Renal cortical epithelial cell (primary cell): Measurements from ENCODE around the gene SLC26A3. TPM values are rescaled to one million over a fixed set of nuclear protein-coding genes. Genes with fewer than 3 reads are reported as not detected.

Experiments
- DNase-seq: peaks from one replicate; pipeline ENCODE4 v3.0.0-alpha.2; 2011; ENCODE audit warnings: low read depth
- total RNA-seq: library from RNA; depleted of rRNA; stranded (reverse); fragments of >200 nt; gene quantifications from 2 replicates; pipeline ENCODE4 v1.2.3, GENCODE V29; 2014

SLC26A3 gene
- total RNA-seq, 1 donor from 2014 or later = not detected

GRCh38 chr7:107751113-107751512 is 51.9 kb downstream of the SLC26A3 start:
- no peak for DNase-seq

- no peak for DNase-seq
These were observed 57.0 kb downstream of the SLC26A3 start for GRCh38 chr7:107746006-107746405.

- no peak for DNase-seq
These were observed 58.7 kb downstream of the SLC26A3 start for GRCh38 chr7:107744345-107744750.

- peak; percentile 87 for DNase-seq
These were observed 59.3 kb downstream of the SLC26A3 start, which contains the start of gene CBLL1 for GRCh38 chr7:107743567-107744344. Gene CBLL1, plus strand, starts transcription at chr7:107744142. Its CDS starts 22 bp downstream, at chr7:107744164.

- DNase-seq = no peak
These were observed 60.1 kb downstream of the SLC26A3 start for GRCh38 chr7:107742678-107743566.

GRCh38 chr7:107728276-107728675 is 74.7 kb downstream of the SLC26A3 start:
- DNase-seq = no peak

GRCh38 chr7:107726356-107727130 is 76.5 kb downstream of the SLC26A3 start:
- no peak for DNase-seq

GRCh38 chr7:107725138-107725740 is 77.8 kb downstream of the SLC26A3 start:
- DNase-seq = peak; percentile 57

- DNase-seq = no peak
These were observed 79.8 kb downstream of the SLC26A3 start for GRCh38 chr7:107723255-107723654.

GRCh38 chr7:107721286-107721685 is 81.7 kb downstream of the SLC26A3 start:
- no peak for DNase-seq

- DNase-seq = no peak
These were observed 84.4 kb downstream of the SLC26A3 start for GRCh38 chr7:107718456-107719193.

- no peak for DNase-seq
These were observed 87.5 kb downstream of the SLC26A3 start for GRCh38 chr7:107715531-107715930.

Other genes with a start within 250 kb of the SLC26A3 start
- gene COG5, start 239.3 kb downstream of the SLC26A3 start, total RNA-seq = 30.6 and 55.2 TPM in 2 replicates
- 11.3 and 12.8 TPM in 2 replicates for gene DUS4L, start 239.3 kb downstream of the SLC26A3 start, total RNA-seq
- gene BCAP29, start 223.0 kb downstream of the SLC26A3 start, total RNA-seq = 63.4 and 116 TPM in 2 replicates
- gene SLC26A4, start 142.4 kb downstream of the SLC26A3 start, total RNA-seq = 0.10 and 0.87 TPM in 2 replicates
- 26.6 and 29.2 TPM in 2 replicates for gene CBLL1, start 59.1 kb downstream of the SLC26A3 start, total RNA-seq
- gene DLD, start 88.0 kb upstream of the SLC26A3 start, total RNA-seq = 88.6 and 155 TPM in 2 replicates
- gene LAMB1, start 199.9 kb upstream of the SLC26A3 start, total RNA-seq = 188 and 329 TPM in 2 replicates